Colon (tissue), 2 donors: Measurements from ENCODE around the gene SMTN.
"Not testable (repeated sequence)": the region's sequence is repeated elsewhere in the genome, so short reads cannot be mapped to it uniquely, and the experiment has no call there.

Experiments used
- FAIRE-seq: peaks from 2 replicates; lab custom pipeline; 2012; peaks lifted over from hg19 to GRCh38; lab: Jason Lieb, UNC
- donor health status: control.
- donor health status: control.

Gene SMTN

DNA sequence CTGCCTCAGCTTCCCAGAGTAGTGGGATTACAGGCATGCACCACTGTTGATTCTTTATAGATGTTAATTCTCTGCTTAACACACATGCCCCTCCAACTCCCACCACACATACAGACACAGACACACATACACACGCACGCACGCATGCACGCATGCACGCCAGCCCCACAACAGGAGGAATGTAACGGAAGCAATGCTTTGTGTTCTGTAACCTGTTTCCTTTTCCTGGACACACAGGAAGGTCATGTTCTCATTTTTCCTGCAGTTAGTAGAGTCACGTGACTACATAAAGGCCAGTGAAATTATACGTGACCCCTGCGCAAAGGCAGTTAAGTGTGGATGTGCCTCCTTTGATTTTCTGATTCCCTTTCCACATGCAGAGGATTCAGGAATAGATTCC lies 8.0 kb upstream of the SMTN start:
- not testable (repeated sequence) for FAIRE-seq

DNA sequence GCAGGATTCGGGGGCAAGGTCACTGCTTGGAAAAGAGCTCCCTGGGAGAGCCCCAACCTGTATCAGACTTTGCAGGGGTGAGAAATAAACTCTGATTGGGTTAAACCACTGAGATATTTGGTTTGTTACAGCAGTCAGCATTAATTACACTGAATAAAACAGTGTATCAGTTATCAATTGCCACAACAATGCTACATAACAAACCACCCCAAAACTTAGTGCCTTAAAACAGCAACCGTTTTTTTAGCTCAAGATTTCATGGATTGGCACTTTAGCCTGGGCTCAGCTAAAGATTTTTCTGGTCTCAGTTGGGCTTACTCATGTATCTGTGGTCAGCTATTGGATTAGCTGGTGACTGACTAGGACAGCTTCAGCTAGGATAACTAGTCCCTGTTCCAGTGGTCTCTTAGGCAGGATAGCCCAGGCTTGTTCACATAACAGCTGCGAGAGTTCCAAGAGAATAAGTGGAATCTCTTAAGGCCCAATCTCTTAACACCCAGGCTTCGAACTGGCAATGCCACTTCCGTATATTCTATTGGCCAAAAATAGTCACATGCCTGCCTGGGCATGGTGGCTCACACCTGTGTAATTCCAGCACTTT lies 7.5 kb upstream of the SMTN start:
- not testable (repeated sequence) for FAIRE-seq

DNA sequence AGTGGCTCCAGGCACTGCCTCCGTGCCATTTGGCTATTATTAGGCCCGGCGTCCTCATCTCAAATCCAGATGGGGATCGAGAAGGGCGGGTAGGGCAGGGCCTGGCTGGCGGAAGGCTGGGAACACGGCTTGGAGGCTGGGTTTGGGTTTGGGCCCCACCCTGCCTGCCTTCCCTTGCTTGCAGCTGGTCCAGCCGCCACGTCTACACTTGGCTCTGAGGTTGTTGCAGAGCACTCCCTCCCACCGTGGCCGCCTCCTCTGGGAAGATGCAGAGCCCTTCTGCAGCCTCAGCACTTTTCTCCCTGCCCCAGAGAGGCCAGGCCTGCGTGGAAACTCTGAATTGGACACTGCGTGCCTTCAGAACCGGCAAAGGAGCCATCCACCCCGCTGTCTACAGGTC lies 5.2 kb upstream of the SMTN start:
- no peak for FAIRE-seq

DNA sequence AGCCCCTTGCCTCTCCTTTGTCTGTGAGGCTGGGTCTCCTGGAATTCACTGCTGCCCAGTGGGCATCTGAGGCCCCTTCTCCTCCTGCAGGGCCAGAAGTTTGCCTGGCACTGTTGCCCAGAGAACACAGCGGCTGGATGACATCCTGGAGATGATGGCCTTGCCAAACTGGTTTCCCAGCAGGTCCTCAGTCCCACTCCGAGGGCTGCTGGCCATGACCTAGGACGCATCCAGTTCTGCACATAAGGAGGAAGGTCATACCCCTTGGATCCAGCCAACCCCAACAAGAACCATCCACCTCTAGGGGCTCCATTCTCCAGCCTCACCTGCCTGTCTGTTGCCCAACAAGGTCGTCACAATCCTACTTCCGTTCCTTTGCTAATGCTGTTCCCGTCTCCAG lies 3.4 kb upstream of the SMTN start:
- no peak for FAIRE-seq

DNA sequence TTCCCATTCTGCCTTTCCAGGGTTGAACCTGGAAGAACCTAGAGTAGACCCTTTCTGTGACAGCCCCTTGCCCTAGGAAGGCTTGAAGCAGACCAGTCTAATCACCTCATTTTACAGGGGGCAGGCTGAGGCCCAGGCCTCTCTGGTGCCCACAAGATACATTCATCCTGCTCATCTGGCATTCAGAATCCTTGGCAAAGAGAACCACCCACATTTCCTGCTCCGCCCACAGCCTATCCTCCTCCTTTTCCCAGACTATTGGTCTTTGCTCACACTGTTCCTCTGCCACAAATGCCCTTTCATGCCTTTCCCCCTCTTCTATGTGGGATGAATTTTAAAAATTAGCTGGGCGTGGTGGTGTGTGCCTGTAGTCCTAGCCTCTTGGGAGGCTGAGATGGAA lies 2.7 kb upstream of the SMTN start:
- FAIRE-seq: not testable (repeated sequence)

DNA sequence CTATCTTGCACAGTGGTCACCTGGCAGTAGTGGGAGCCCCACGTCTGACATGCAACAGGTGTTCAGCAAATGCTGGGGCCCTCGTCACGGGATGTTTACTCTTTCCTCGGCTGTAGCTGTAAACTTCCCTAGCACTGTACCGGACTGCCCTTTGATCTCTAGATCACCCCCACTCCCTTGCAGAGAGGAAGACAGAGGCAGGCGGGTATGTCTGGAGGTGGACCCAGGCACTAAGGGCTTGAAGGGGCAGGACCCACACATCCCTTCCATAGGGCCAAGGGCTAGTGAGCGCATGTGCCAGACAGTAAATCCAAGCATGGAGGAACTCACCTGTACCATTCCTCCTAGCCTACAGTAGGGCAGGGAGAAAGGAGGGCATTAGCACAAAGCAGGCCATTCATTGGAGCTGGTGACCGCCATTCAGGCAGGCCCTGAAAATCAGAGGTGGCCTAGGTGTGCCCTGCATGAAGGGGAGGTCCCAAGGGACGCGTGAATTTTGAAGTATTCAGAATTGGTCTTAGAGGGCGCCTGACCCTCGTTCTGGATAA lies 1.9 kb upstream of the SMTN start:
- no peak for FAIRE-seq

GRCh38 chr22:31080164-31080847 lies 812 bp upstream of the SMTN start:
- no peak for FAIRE-seq

GRCh38 chr22:31081963-31082605 lies 966 bp downstream of the SMTN start:
- FAIRE-seq: no peak

DNA sequence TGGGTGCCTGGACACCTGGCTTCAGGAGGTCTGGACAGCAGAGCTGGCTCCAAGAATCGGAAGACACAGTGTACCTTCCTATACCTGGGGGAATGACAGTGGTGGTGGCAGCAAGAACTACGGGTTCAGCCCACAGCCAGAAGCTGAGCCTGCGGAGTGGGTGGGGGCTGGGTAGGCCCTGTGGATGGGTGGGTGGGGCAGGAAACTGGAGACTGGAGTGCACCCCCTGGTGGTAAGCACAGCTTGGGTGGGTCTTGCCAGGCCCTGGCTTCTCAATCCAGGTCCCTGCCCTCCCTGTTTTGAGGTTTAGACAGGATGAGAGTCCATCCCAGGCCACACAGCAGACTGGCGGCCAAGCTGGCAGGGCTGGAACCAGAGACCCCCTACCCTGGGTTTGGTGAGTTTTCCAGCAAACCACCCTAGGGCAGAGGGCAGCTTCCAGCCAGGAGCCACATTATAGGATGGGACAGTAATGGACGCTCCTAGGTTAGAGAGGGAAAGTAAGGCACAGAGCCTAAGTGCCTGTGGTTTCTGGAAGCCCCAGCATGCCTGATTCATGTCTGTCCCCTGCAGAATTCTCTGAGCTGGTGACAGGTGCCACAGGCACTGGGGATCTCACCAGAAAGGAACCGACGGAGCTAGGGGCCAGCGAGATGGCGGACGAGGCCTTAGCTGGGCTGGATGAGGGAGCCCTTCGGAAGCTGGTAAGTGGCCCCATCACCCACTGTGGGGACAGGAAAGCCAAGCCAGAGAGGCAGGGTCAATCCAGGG lies 1.7 kb downstream of the SMTN start:
- FAIRE-seq: no peak

- no peak for FAIRE-seq
Observed at GRCh38 chr22:31083377-31083768, 2.3 kb downstream of the SMTN start.

- no peak for FAIRE-seq
Observed at GRCh38 chr22:31083923-31084810, 3.0 kb downstream of the SMTN start.

GRCh38 chr22:31084811-31085492 lies 3.8 kb downstream of the SMTN start:
- FAIRE-seq: no peak

- FAIRE-seq: no peak
Observed at GRCh38 chr22:31085493-31085824, 4.3 kb downstream of the SMTN start.

DNA sequence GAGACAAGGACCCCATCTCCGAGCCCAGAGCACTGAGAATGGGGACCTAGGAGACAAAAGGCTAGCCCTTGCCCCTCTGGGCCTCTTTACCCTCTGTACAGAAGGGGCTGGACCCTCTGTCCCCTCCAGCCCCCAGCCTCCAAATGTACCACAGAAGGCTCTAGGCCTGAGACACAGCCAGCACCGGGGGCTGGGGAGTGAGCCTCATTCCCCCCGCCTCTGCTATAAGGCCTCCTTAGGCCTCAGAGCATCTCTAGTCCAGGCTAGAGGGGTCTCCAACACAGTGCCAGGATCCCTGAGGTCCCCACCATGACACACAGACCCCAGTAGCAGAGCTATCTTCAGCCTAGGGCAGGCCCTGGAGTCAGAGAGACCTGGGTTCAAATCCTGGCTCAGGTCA lies 4.8 kb downstream of the SMTN start:
- FAIRE-seq: no peak

GRCh38 chr22:31086703-31087330 lies 5.7 kb downstream of the SMTN start:
- FAIRE-seq: no peak

DNA sequence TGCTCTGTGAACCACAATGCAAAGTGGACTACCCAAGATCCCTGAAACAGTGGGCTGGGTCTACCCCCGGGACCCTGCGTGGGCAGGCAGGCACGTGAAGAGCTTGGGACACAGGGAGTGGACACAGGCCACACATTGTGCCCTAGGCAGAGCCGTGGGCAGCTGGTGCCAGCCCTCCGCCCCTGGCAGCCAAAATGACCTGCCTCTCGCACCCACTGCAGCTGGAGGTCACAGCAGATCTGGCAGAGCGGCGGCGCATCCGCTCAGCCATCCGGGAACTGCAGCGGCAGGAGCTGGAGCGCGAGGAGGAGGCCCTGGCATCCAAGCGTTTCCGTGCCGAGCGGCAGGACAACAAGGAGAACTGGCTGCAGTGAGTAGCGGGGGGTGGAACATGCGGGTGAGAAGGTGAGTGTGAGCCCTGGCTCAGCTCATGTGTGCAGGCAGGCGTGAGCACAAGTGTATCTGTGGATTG lies 6.7 kb downstream of the SMTN start:
- FAIRE-seq: no peak

DNA sequence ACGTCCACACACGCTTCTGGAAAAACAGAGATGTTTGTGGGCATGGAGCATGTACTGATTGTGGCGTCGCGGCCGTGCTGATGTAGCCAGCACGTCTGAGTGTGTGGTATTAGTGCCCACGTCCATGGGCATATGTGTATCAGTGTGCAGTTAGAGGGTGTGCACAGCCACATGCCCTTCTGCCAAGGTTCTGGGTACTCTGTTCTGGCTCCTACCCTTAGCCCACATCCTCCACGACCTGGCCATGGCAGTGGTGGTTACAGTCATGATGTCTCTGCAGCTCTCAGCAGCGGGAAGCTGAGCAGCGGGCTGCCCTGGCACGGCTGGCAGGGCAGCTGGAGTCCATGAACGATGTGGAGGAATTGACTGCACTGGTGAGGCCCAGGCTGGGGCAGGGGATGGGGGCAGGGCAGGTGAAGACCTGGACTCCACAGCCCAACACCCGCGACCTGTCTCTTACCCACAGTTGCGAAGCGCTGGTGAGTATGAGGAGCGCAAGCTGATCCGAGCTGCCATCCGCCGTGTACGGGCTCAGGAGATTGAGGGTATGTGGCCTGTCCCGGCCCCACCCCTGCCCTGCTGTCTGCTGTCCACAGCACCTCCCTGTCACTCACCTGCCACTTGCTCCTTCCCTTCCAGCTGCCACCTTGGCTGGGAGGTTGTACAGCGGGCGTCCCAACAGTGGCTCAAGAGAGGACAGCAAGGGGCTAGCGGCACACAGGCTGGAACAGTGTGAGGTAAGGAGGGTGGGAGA lies 7.3 kb downstream of the SMTN start:
- FAIRE-seq: no peak

DNA sequence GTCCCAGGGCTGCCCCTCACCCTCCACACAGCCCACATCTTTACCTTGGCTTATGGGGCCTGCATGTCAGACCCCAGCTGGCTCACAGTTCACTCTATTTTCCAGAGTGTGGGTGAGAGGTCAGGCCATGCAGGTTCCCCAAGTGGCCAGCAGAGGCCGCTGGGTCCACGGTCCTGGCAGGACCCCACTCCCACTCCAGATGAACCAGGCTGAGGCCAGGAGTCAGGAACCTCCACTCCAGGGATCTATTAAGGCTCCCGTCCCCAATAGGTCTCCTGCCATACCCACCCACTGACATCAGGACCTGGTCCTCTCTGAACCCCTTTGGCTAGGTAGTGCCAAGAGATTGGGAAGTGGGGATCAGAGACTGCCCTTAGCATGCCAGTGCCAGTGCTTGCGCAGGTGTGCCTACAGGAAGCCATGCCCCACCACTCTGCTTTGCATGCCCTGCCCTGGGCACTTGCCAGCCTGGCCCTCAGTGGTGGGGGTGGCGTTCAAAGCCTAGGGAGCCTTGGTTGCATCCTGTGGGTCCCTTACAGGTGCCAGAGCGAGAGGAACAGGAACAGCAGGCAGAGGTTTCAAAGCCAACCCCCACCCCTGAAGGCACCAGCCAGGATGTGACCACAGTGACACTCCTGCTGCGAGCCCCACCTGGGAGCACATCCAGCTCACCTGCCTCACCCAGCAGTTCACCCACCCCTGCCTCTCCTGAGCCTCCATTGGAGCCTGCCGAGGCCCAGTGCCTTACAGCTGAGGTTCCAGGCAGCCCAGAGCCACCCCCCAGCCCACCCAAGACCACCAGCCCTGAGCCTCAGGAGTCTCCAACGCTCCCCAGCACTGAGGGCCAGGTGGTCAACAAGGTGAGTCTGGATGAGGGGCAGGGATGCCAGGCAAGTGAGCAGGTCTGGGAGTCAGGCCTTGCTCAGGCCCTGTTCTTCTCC lies 8.3 kb downstream of the SMTN start:
- FAIRE-seq: no peak
